ENCODE measurements around the gene VWA8.
"Not testable (repeated sequence)": the region's sequence is repeated elsewhere in the genome, so short reads cannot be mapped to it uniquely, and the experiment has no call there.

Gene VWA8

GRCh38 chr13:41812237-41812636 is 148.7 kb downstream of the VWA8 start:
- Histone ChIP-seq H3K27ac (ENCODE audit: low read depth, low read length) (no peak overlapping the region), H3K4me1 (ENCODE audit: control insufficient read depth, low read length) (peaks cover 36% of the 10 kb centered on the region), H3K9me2 (replicated peaks; ENCODE audit: control insufficient read depth, low read length) (no peaks in the 10 kb centered on the region), H3K9me3 (ENCODE audit: control insufficient read depth, insufficient read depth, low read length) (no peaks in the 10 kb centered on the region), H4K20me1 (ENCODE audit: control insufficient read depth, insufficient read depth, low read depth, low read length) (no peaks in the 10 kb centered on the region), H3F3A (ENCODE audit: control insufficient read depth, insufficient read depth) (no peaks in the 10 kb centered on the region), H3K4me3 (ENCODE audit: low read length) (peak overlapping the region; percentile 2; the same call in 1 of the 2 replicates), H3K4me2 (ENCODE audit: low read length) (peak overlapping the region; percentile 57), H3K27me3 (ENCODE audit: control insufficient read depth, low read length) (no peaks in the 10 kb centered on the region), H3K36me3 (ENCODE audit: control insufficient read depth, low read length) (peaks cover 27% of the 10 kb centered on the region), H3K79me2 (ENCODE audit: control insufficient read depth, low read length) (no peaks in the 10 kb centered on the region)
- no peak for TF ChIP-seq CTCF (IDR thresholded peaks at IDR 0.05; ENCODE audit: low read depth, low read length, poor library complexity, severe bottlenecking)
- TF ChIP-seq EZH2phosphoT487 (IDR thresholded peaks at IDR 0.05; ENCODE audit: borderline replicate concordance, low read length): no peak

DNA sequence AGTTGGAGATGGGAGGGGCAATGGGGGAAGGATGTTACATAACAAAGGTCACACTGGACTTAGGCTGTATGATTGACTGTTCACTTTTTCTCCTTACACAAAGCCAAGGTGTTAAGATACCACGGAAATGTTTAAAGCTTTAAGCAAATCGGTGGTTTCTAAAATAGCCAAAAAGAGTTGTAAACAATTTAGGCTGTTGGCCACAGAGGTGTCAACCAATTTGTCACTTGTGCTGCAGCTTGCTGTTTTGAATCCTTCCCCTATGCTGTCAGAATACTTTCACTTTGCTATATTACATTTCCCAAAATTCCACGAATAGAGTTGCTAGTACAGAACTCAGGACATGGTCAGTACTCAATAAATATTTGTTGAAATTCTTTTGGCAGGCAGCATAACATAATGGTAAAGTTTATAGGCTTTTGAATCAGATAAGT is 149.3 kb downstream of the VWA8 start:
- no peaks in the 10 kb centered on the region for H3K27me3 ChIP-seq (ENCODE audit: control insufficient read depth, low read length)
- peaks cover 36% of the 10 kb centered on the region for H3K4me1 ChIP-seq (ENCODE audit: control insufficient read depth, low read length)
- peak overlapping the region; percentile 2; the same call in 1 of the 2 replicates for H3K4me3 ChIP-seq (ENCODE audit: low read length)
- no peak for TF ChIP-seq CTCF (IDR thresholded peaks at IDR 0.05; ENCODE audit: low read depth, low read length, poor library complexity, severe bottlenecking)
- TF ChIP-seq EZH2phosphoT487 (IDR thresholded peaks at IDR 0.05; ENCODE audit: borderline replicate concordance, low read length): no peak
- no peaks in the 10 kb centered on the region for H3K79me2 ChIP-seq (ENCODE audit: control insufficient read depth, low read length)
- H3F3A ChIP-seq (ENCODE audit: control insufficient read depth, insufficient read depth): no peaks in the 10 kb centered on the region
- no peak overlapping the region for H3K27ac ChIP-seq (ENCODE audit: low read depth, low read length)
- no peaks in the 10 kb centered on the region for H3K9me2 ChIP-seq (replicated peaks; ENCODE audit: control insufficient read depth, low read length)
- peak overlapping the region; percentile 57 for H3K4me2 ChIP-seq (ENCODE audit: low read length)
- no peaks in the 10 kb centered on the region for H3K9me3 ChIP-seq (ENCODE audit: control insufficient read depth, insufficient read depth, low read length)
- H4K20me1 ChIP-seq (ENCODE audit: control insufficient read depth, insufficient read depth, low read depth, low read length): no peaks in the 10 kb centered on the region
- peaks cover 27% of the 10 kb centered on the region for H3K36me3 ChIP-seq (ENCODE audit: control insufficient read depth, low read length)

DNA sequence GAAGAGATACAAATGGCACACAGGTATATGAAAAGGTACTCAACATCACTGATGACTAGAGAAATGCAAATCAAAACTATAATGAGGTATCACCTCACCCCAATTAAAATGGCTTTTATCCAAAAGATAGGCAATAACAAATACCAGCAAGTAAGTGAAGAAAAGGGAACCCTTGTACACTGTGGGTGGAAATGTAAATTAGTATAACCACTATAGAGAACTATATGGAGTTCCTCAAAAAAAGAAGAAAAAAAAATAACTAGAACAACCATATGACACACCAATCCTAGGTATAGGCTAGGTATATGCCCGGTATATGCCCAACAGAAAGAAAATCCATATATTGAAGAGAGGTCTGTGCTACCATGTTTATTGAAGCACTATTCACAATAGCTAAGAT is 150.9 kb downstream of the VWA8 start:
- H4K20me1 ChIP-seq (ENCODE audit: control insufficient read depth, insufficient read depth, low read depth, low read length): no peaks in the 10 kb centered on the region
- no peak for TF ChIP-seq EZH2phosphoT487 (IDR thresholded peaks at IDR 0.05; ENCODE audit: borderline replicate concordance, low read length)
- TF ChIP-seq CTCF (IDR thresholded peaks at IDR 0.05; ENCODE audit: low read depth, low read length, poor library complexity, severe bottlenecking): no peak
- H3K27ac ChIP-seq (ENCODE audit: low read depth, low read length): no peak overlapping the region
- H3K4me2 ChIP-seq (ENCODE audit: low read length): peak overlapping the region; percentile 12
- H3K79me2 ChIP-seq (ENCODE audit: control insufficient read depth, low read length): no peaks in the 10 kb centered on the region
- H3K4me3 ChIP-seq (ENCODE audit: low read length): no peak overlapping the region
- H3F3A ChIP-seq (ENCODE audit: control insufficient read depth, insufficient read depth): no peaks in the 10 kb centered on the region
- no peaks in the 10 kb centered on the region for H3K9me3 ChIP-seq (ENCODE audit: control insufficient read depth, insufficient read depth, low read length)
- peaks cover 25% of the 10 kb centered on the region for H3K36me3 ChIP-seq (ENCODE audit: control insufficient read depth, low read length)
- H3K9me2 ChIP-seq (replicated peaks; ENCODE audit: control insufficient read depth, low read length): no peaks in the 10 kb centered on the region
- H3K4me1 ChIP-seq (ENCODE audit: control insufficient read depth, low read length): peaks cover 36% of the 10 kb centered on the region
- no peaks in the 10 kb centered on the region for H3K27me3 ChIP-seq (ENCODE audit: control insufficient read depth, low read length)

DNA sequence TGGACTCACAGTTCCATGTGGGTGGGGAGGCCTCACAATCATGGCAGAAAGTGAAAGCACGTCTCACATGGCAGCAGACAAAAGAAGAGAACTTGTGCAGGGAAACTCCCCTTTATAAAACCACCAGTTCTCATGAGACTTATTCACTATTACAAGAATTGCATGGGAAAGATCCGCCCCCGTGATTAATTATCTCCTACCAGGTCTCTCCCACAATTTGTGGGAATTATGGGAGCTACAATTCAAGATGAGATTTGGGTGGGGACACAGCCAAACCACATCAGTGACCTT is 157.5 kb downstream of the VWA8 start:
- not testable (repeated sequence) for H3K4me1 ChIP-seq (ENCODE audit: control insufficient read depth, low read length); H3K27me3 ChIP-seq (ENCODE audit: control insufficient read depth, low read length); H3K9me2 ChIP-seq (replicated peaks; ENCODE audit: control insufficient read depth, low read length); H3K4me2 ChIP-seq (ENCODE audit: low read length); H4K20me1 ChIP-seq (ENCODE audit: control insufficient read depth, insufficient read depth, low read depth, low read length); H3K4me3 ChIP-seq (ENCODE audit: low read length); H3K27ac ChIP-seq (ENCODE audit: low read depth, low read length); H3K9me3 ChIP-seq (ENCODE audit: control insufficient read depth, insufficient read depth, low read length); H3K79me2 ChIP-seq (ENCODE audit: control insufficient read depth, low read length); H3F3A ChIP-seq (ENCODE audit: control insufficient read depth, insufficient read depth)
- H3K36me3 ChIP-seq (ENCODE audit: control insufficient read depth, low read length): peaks cover 25% of the 10 kb centered on the region
